CD4-positive, alpha-beta T cell (primary cell): ENCODE data around the gene MAP3K14. TPM values are rescaled to one million over a fixed set of nuclear protein-coding genes. Genes with fewer than 3 reads are reported as not detected.
A peak's percentile ranks its signal among the peaks of the same experiment; 100 is the strongest.
"Not testable (repeated sequence)": the region's sequence is repeated elsewhere in the genome, so short reads cannot be mapped to it uniquely, and the experiment has no call there.

Experiments
- ATAC-seq: fragments of 200-7000 bp; cut with Tn5 transposase; one replicate; pipeline ENCODE4 v1.10.0; 2022; ENCODE audit warnings: mild to moderate bottlenecking; ENCODE audit not compliant: poor library complexity
- CTCF ChIA-PET: fragments of 350-600 bp; sonication (Branson Sonifier 250); formaldehyde crosslinking; loops from one replicate; lab custom pipeline; 2021; ENCODE audit warnings: antibody characterized with exemption, inconsistent platforms; lab: Charles Lee
- POLR2A ChIA-PET: fragments of 350-600 bp; sonication (Branson Sonifier 250); formaldehyde crosslinking; loops from one replicate; lab custom pipeline; 2021; ENCODE audit warnings: antibody characterized with exemption, inconsistent platforms; lab: Charles Lee
- DNase-seq, 14 experiments: peaks; one replicate each; pipeline ENCODE4 v3.0.0-alpha.2; 2013 to 2020; ENCODE audit warnings: mixed read lengths in 2 of 14
- H3K27ac ChIP-seq, 2 donors: one replicate each; pipeline versions ENCODE4 v1.5.1 to v1.7.0; 2013; ENCODE audit warnings: low read length in 2 of 2, low read depth in 1 of 2, mild to moderate bottlenecking in 1 of 2
- H3K27me3 ChIP-seq, 2 experiments: 1 replicate in 1 of 2; 2 replicates in 1 of 2; pipeline versions ENCODE4 v1.6.1 to v1.7.0; 2013; ENCODE audit warnings: low read length in 2 of 2, control low read depth in 1 of 2, mild to moderate bottlenecking in 1 of 2, moderate library complexity in 1 of 2; ENCODE audit not compliant: insufficient read depth in 2 of 2, control insufficient read depth in 1 of 2
- H3K36me3 ChIP-seq: one replicate; pipeline ENCODE4 v1.6.1; 2013; ENCODE audit warnings: low read length, control low read depth; ENCODE audit not compliant: insufficient read depth
- H3K4me1 ChIP-seq: one replicate; pipeline ENCODE4 v1.6.1; 2013; ENCODE audit warnings: low read length, control low read depth; ENCODE audit not compliant: insufficient read depth
- H3K4me3 ChIP-seq: one replicate; pipeline ENCODE4 v1.5.1; 2013; ENCODE audit warnings: mild to moderate bottlenecking, low read length, moderate library complexity
- H3K9me3 ChIP-seq, 2 experiments: 1 replicate in 1 of 2; 2 replicates in 1 of 2; pipeline versions ENCODE4 v1.6.1 to v1.7.0; 2013; ENCODE audit warnings: low read length in 2 of 2, mild to moderate bottlenecking in 2 of 2, control low read depth in 1 of 2, moderate library complexity in 1 of 2; ENCODE audit not compliant: control insufficient read depth in 1 of 2, insufficient read depth in 1 of 2
- H3K27ac Mint-ChIP-seq: one replicate; pipeline ENCODE4 v1.8.0; 2020; ENCODE audit warnings: mixed read lengths
- H3K27me3 Mint-ChIP-seq: one replicate; pipeline ENCODE4 v1.8.0; 2021; ENCODE audit warnings: mixed read lengths
- H3K36me3 Mint-ChIP-seq: one replicate; pipeline ENCODE4 v1.8.0; 2021; ENCODE audit warnings: low read depth, mixed read lengths
- H3K4me1 Mint-ChIP-seq: one replicate; pipeline ENCODE4 v1.8.0; 2021; ENCODE audit warnings: low read depth, mixed read lengths
- H3K4me3 Mint-ChIP-seq: one replicate; pipeline ENCODE4 v1.8.0; 2020; ENCODE audit warnings: mild to moderate bottlenecking, mixed read lengths
- H3K9me3 Mint-ChIP-seq: one replicate; pipeline ENCODE4 v1.8.0; 2020; ENCODE audit warnings: mixed read lengths
- CTCF ChIP-seq: fragments of 200-600 bp; IDR thresholded peaks from one replicate; pipeline ENCODE4 v1.8.0; 2022; ENCODE audit warnings: antibody characterized with exemption, mild to moderate bottlenecking
- intact Hi-C, 2 experiments: fragments of 100-400 bp; cut with DNase I in 1 of 2; cut with micrococcal nuclease in 1 of 2; formaldehyde crosslinking; loops; one replicate each; pipeline versions ENCODE4 v1.15.1 to v1.9.0; 2023 to 2025; cut with DNase I, micrococcal nuclease
- total RNA-seq, 174 experiments: library from RNA in 2 of 174; stranded (reverse) in 2 of 174; gene quantifications; one replicate each; pipeline ENCODE4 v1.2.3 and lab custom pipeline; 2021 to 2026

Gene MAP3K14
- total RNA-seq, 2 experiments from 2014 or later, result 41.4 to 46.5 TPM

- Mint-ChIP-seq H3K4me1 (no peaks in the 10 kb centered on the region), H3K27ac (no peak overlapping the region), H3K36me3 (no peaks in the 10 kb centered on the region), H3K4me3 (no peak overlapping the region), H3K27me3 (no peaks in the 10 kb centered on the region), H3K9me3 (peaks cover 5% of the 10 kb centered on the region)
- Histone ChIP-seq H3K36me3 (no peaks in the 10 kb centered on the region), H3K4me3 (no peak overlapping the region), H3K27ac (no peak overlapping the region), H3K4me1 (no peaks in the 10 kb centered on the region), H3K27me3 (no peaks in the 10 kb centered on the region), H3K9me3 (no peaks in the 10 kb centered on the region)
- ATAC-seq (no peak), DNase-seq (peak in 1 of 14 experiments; percentile 10)
- ChIA-PET CTCF (interaction anchor here (1.6 kb wide), 1 partner anchor 39 kb away, joined by 3 read pairs; no protein-coding TSS in a partner anchor), POLR2A (no interaction called here)
- intact Hi-C loops, result no loop called here
- TF ChIP-seq CTCF, result no peak
These were observed 29.6 kb upstream of the MAP3K14 start for GRCh38 chr17:45346216-45347015.

- ATAC-seq (no peak), DNase-seq (no peak)
- Histone ChIP-seq H3K27me3 (no peaks in the 10 kb centered on the region), H3K36me3 (no peaks in the 10 kb centered on the region), H3K27ac (no peak overlapping the region), H3K4me1 (no peaks in the 10 kb centered on the region), H3K9me3 (no peaks in the 10 kb centered on the region), H3K4me3 (no peak overlapping the region)
- Mint-ChIP-seq H3K27ac (no peak overlapping the region), H3K9me3 (no peaks in the 10 kb centered on the region), H3K27me3 (no peaks in the 10 kb centered on the region), H3K4me1 (no peaks in the 10 kb centered on the region), H3K36me3 (no peaks in the 10 kb centered on the region), H3K4me3 (no peak overlapping the region)
- intact Hi-C loops, result no loop called here
- no peak for TF ChIP-seq CTCF
- ChIA-PET CTCF (interaction anchor here (1.6 kb wide), 1 partner anchor 40 kb away, joined by 3 read pairs; no protein-coding TSS in a partner anchor), POLR2A (no interaction called here)
These were observed 28.9 kb upstream of the MAP3K14 start for GRCh38 chr17:45345554-45346215.

GRCh38 chr17:45345246-45345553 lies 28.4 kb upstream of the MAP3K14 start:
- Histone ChIP-seq H3K27me3 (no peaks in the 10 kb centered on the region), H3K36me3 (no peaks in the 10 kb centered on the region), H3K4me1 (no peaks in the 10 kb centered on the region), H3K4me3 (no peak overlapping the region), H3K9me3 (no peaks in the 10 kb centered on the region), H3K27ac (no peak overlapping the region)
- no peak for DNase-seq
- intact Hi-C loops, result no loop called here
- ChIA-PET POLR2A (no interaction called here), CTCF (no interaction called here)
- Mint-ChIP-seq H3K36me3 (no peaks in the 10 kb centered on the region), H3K27ac (no peak overlapping the region), H3K9me3 (no peaks in the 10 kb centered on the region), H3K4me1 (no peaks in the 10 kb centered on the region), H3K27me3 (no peaks in the 10 kb centered on the region), H3K4me3 (no peak overlapping the region)
- no peak for ATAC-seq
- no peak for TF ChIP-seq CTCF

GRCh38 chr17:45343967-45344664 lies 27.3 kb upstream of the MAP3K14 start:
- intact Hi-C loops, H3K27me3 Mint-ChIP-seq, H3K36me3 Mint-ChIP-seq, H3K4me1 Mint-ChIP-seq, H3K36me3 ChIP-seq, H3K4me3 Mint-ChIP-seq, H3K4me1 ChIP-seq, H3K9me3 Mint-ChIP-seq, CTCF ChIA-PET, DNase-seq, H3K27ac Mint-ChIP-seq, H3K4me3 ChIP-seq, POLR2A ChIA-PET, ATAC-seq, H3K27ac ChIP-seq, H3K27me3 ChIP-seq, H3K9me3 ChIP-seq: not testable (repeated sequence)
